GM20431 (cell line): Measurements from ENCODE around the gene NLRP9.

ENCODE experiments used
- in situ Hi-C: fragments of 300-500 bp; cut with MseI, MboI; formaldehyde crosslinking; loops from one replicate; pipeline ENCODE4 v1.15.0; 2020; ENCODE audit warnings: low sequenced_read_pairs; ENCODE audit not compliant: unreplicated experiment

NLRP9 gene

DNA sequence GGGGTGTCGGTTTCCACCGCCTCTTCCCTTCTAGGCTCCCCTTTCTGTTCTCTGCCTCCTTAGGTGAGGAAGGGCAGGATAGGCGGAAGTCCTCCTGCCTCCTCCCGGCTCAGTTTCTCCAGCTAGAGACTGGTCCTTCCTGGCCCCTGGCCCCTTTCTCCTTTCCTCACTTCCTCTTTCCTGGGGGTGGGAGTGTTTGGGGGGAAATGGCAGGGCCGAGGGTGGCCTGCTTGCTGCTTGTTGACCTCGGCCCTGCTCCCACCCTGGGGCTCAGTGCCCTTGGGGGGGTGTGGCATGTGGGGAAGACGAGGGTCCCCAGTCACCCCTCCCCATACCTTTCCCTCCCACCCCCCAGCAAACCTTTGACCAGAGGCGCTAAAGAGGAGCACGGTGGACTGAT is 78.4 kb downstream of the NLRP9 start:
- in situ Hi-C loops: no loop called here

DNA sequence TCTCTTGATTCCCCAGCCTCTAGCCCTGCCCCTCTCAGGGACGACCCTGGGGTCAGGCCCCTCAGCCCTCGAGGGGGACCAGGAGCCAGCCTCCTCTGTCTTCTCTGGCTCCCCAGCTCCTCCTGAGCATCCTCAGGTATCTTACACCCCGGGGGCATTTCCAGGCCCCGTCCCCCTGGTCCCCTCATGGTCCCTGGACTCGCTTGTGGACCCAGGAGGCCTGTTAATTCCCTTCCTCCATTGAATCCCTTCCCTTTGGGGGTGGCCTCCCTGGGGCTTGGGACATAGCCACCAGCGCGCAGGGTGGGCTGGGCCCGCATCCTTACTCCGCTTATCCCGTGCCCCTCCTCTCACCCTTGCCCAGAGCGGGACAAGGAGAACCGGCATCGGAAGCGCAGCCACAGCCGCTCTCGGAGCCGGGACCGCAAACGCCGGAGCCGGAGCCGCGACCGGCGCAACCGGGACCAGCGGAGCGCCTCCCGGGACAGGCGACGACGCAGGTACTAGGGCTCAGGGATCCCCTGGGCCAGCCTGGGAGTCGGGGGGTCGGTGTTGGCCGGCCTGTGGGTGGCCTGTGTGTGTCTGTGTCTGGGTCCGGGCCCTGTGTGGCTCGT is 79.2 kb downstream of the NLRP9 start:
- in situ Hi-C loops: no loop called here
